T1000 (cell line): ENCODE measurements around the gene SYNJ1.
"Not testable (repeated sequence)": the region's sequence is repeated elsewhere in the genome, so short reads cannot be mapped to it uniquely, and the experiment has no call there.

Experiments used
- DNase-seq: peaks from one replicate; lab custom pipeline; 2025; ENCODE audit warnings: mixed read lengths; lab: John Stamatoyannopoulos, UW

Gene SYNJ1

GRCh38 chr21:32727687-32728455 is at the start of gene SYNJ1:
SYNJ1 (minus strand) TSS chr21:32728013; CDS start chr21:32726895, 1,118 bp downstream.
- DNase-seq = peak; percentile 94

GRCh38 chr21:32777269-32777668 is 49.5 kb upstream of the SYNJ1 start:
- no peak for DNase-seq

GRCh38 chr21:32776743-32777142 is 48.9 kb upstream of the SYNJ1 start:
- no peak for DNase-seq

- not testable (repeated sequence) for DNase-seq
These were observed 45.2 kb upstream of the SYNJ1 start for GRCh38 chr21:32773048-32773344.

GRCh38 chr21:32772281-32773047 is 44.7 kb upstream of the SYNJ1 start:
- no peak for DNase-seq

GRCh38 chr21:32770871-32771523 is 43.2 kb upstream of the SYNJ1 start:
- DNase-seq = peak; percentile 8

- DNase-seq = no peak
These were observed 40.7 kb upstream of the SYNJ1 start for GRCh38 chr21:32768530-32768929.

- no peak for DNase-seq
These were observed 37.2 kb upstream of the SYNJ1 start for GRCh38 chr21:32765058-32765457.

- DNase-seq = no peak
These were observed 36.4 kb upstream of the SYNJ1 start for GRCh38 chr21:32764186-32764585.

- DNase-seq = no peak
These were observed 30.0 kb upstream of the SYNJ1 start for GRCh38 chr21:32757804-32758203.

- no peak for DNase-seq
These were observed 28.3 kb upstream of the SYNJ1 start for GRCh38 chr21:32756096-32756495.

GRCh38 chr21:32753818-32754585 is 26.2 kb upstream of the SYNJ1 start:
- no peak for DNase-seq

GRCh38 chr21:32750405-32750804 is 22.6 kb upstream of the SYNJ1 start:
- DNase-seq = no peak

GRCh38 chr21:32749662-32750061 is 21.8 kb upstream of the SYNJ1 start:
- DNase-seq = no peak

GRCh38 chr21:32748529-32748928 is 20.7 kb upstream of the SYNJ1 start:
- DNase-seq = no peak

GRCh38 chr21:32747396-32747795 is 19.6 kb upstream of the SYNJ1 start:
- no peak for DNase-seq

- not testable (repeated sequence) for DNase-seq
These were observed 18.9 kb upstream of the SYNJ1 start for GRCh38 chr21:32746711-32747110.

GRCh38 chr21:32742396-32742795 is 14.6 kb upstream of the SYNJ1 start:
- DNase-seq = no peak

GRCh38 chr21:32741336-32741735 is 13.5 kb upstream of the SYNJ1 start:
- no peak for DNase-seq

GRCh38 chr21:32739946-32740345 is 12.1 kb upstream of the SYNJ1 start:
- DNase-seq = no peak

GRCh38 chr21:32736083-32736482 is 8.3 kb upstream of the SYNJ1 start:
- not testable (repeated sequence) for DNase-seq

GRCh38 chr21:32735524-32735923 is 7.7 kb upstream of the SYNJ1 start:
- no peak for DNase-seq
